OCI-LY1 (cell line): Measurements from ENCODE around the gene LYPD8.

ENCODE experiments used
- H2AFZ ChIP-seq: fragments of 200-600 bp; sonication (generic), shearing (Covaris generic); 2 replicates; pipeline ENCODE4 v1.6.0; 2014; ENCODE audit warnings: antibody characterized with exemption, mild to moderate bottlenecking, low read length
- H3F3A ChIP-seq: fragments of 200-600 bp; sonication (generic), shearing (Covaris generic); 2 replicates; pipeline ENCODE4 v1.6.0; 2014; ENCODE audit warnings: mild to moderate bottlenecking, antibody characterized with exemption, low read length, moderate library complexity; ENCODE audit not compliant: insufficient read depth
- H3K27ac ChIP-seq: fragments of 200-600 bp; sonication (generic); 2 replicates; pipeline ENCODE4 v1.5.1; 2014; ENCODE audit warnings: low read length, mixed run types, mild to moderate bottlenecking, low read depth; ENCODE audit not compliant: poor library complexity, severe bottlenecking
- H3K27me3 ChIP-seq: fragments of 200-600 bp; sonication (generic); 2 replicates; pipeline ENCODE4 v1.6.0; 2014; ENCODE audit warnings: antibody characterized with exemption, mild to moderate bottlenecking, low read length, moderate library complexity; ENCODE audit not compliant: insufficient read depth
- H3K36me3 ChIP-seq: fragments of 200-600 bp; sonication (generic); 2 replicates; pipeline ENCODE4 v1.6.1; 2014; ENCODE audit warnings: mild to moderate bottlenecking, antibody characterized with exemption, low read length, moderate library complexity, mixed read lengths; ENCODE audit not compliant: insufficient read depth
- H3K4me1 ChIP-seq: fragments of 200-600 bp; sonication (generic); 2 replicates; pipeline ENCODE4 v1.5.1; 2014; ENCODE audit warnings: mild to moderate bottlenecking, low read length, moderate library complexity; ENCODE audit not compliant: insufficient read depth, severe bottlenecking
- H3K4me2 ChIP-seq: fragments of 200-600 bp; sonication (generic), shearing (Covaris generic); 2 replicates; pipeline ENCODE4 v1.6.1; 2014; ENCODE audit warnings: low read length
- H3K4me3 ChIP-seq: fragments of 200-600 bp; sonication (generic); 2 replicates; pipeline ENCODE4 v1.5.1; 2014; ENCODE audit warnings: low read length, low read depth, mild to moderate bottlenecking, mixed read lengths; ENCODE audit not compliant: poor library complexity, severe bottlenecking
- H3K79me2 ChIP-seq: fragments of 200-600 bp; shearing (Covaris generic); 2 replicates; pipeline ENCODE4 v1.6.1; 2016; ENCODE audit warnings: mixed run types, low read length, mixed read lengths; ENCODE audit not compliant: insufficient read depth
- H3K9ac ChIP-seq: fragments of 200-600 bp; sonication (generic), shearing (Covaris generic); 2 replicates; pipeline ENCODE4 v1.6.1; 2014; ENCODE audit warnings: mild to moderate bottlenecking, low read length, mixed read lengths
- H3K9me2 ChIP-seq: fragments of 200-600 bp; sonication (generic), shearing (Covaris generic); 2 replicates; pipeline ENCODE4 v1.6.1; 2014; ENCODE audit warnings: low read depth, mild to moderate bottlenecking, low read length, mixed read lengths
- H3K9me3 ChIP-seq: fragments of 200-600 bp; shearing (Covaris generic); 2 replicates; pipeline ENCODE4 v1.6.1; 2014; ENCODE audit warnings: low read length, mixed read lengths
- H4K20me1 ChIP-seq: fragments of 200-600 bp; sonication (generic), shearing (Covaris generic); 2 replicates; pipeline ENCODE4 v1.6.0; 2016; ENCODE audit warnings: mild to moderate bottlenecking, low read length; ENCODE audit not compliant: insufficient read depth
- CTCF ChIP-seq: fragments of 200-600 bp; sonication (generic), shearing (Covaris generic); IDR thresholded peaks from 2 replicates; pipeline ENCODE4 v1.5.1; 2017; ENCODE audit warnings: mild to moderate bottlenecking, antibody characterized with exemption, low read length, moderate library complexity, mixed read lengths
- EZH2 ChIP-seq: fragments of 200-600 bp; sonication (generic), shearing (Covaris generic); IDR thresholded peaks from 2 replicates; pipeline ENCODE4 v1.8.0; 2017; ENCODE audit warnings: borderline replicate concordance, mixed run types, mild to moderate bottlenecking, antibody characterized with exemption, low read length, moderate library complexity, mixed read lengths

LYPD8 gene

GRCh38 chr1:248778906-248779305 is 23.3 kb upstream of the LYPD8 start:
- Histone ChIP-seq H3F3A (no peaks in the 10 kb centered on the region), H3K9me3 (no peaks in the 10 kb centered on the region), H3K4me2 (no peak overlapping the region), H3K79me2 (no peaks in the 10 kb centered on the region), H3K27ac (no peak overlapping the region), H3K9ac (no peak overlapping the region), H3K36me3 (no peaks in the 10 kb centered on the region), H3K4me1 (no peaks in the 10 kb centered on the region), H3K9me2 (no peaks in the 10 kb centered on the region), H3K4me3 (no peak overlapping the region), H4K20me1 (no peaks in the 10 kb centered on the region), H3K27me3 (no peaks in the 10 kb centered on the region; the same call in 1 of the 2 replicates), H2AFZ (no peak overlapping the region)
- TF ChIP-seq CTCF = no peak
- TF ChIP-seq EZH2 = no peak

- H3K9me3 ChIP-seq = no peaks in the 10 kb centered on the region
Observed at GRCh38 chr1:248776991-248777390, 21.4 kb upstream of the LYPD8 start.

GRCh38 chr1:248775441-248775840 is 19.9 kb upstream of the LYPD8 start:
- no peak overlapping the region for H3K4me3 ChIP-seq
- no peak overlapping the region for H2AFZ ChIP-seq
- no peak overlapping the region for H3K9ac ChIP-seq
- no peak overlapping the region for H3K4me2 ChIP-seq
- no peaks in the 10 kb centered on the region for H3K4me1 ChIP-seq
- no peaks in the 10 kb centered on the region for H3K9me2 ChIP-seq
- H3K9me3 ChIP-seq = no peaks in the 10 kb centered on the region
- no peaks in the 10 kb centered on the region for H3F3A ChIP-seq
- no peaks in the 10 kb centered on the region for H4K20me1 ChIP-seq
- no peaks in the 10 kb centered on the region for H3K79me2 ChIP-seq
- no peak overlapping the region for H3K27ac ChIP-seq
- H3K36me3 ChIP-seq = no peaks in the 10 kb centered on the region
- TF ChIP-seq CTCF (no peak), EZH2 (no peak)
- H3K27me3 ChIP-seq = no peaks in the 10 kb centered on the region

More at GRCh38 chr1:248776991-248777390, 21.4 kb upstream of the LYPD8 start:
- Histone ChIP-seq H3K4me3 (no peak overlapping the region), H3K4me1 (no peaks in the 10 kb centered on the region), H3K27ac (no peak overlapping the region), H4K20me1 (no peaks in the 10 kb centered on the region), H3K4me2 (no peak overlapping the region), H3K27me3 (no peaks in the 10 kb centered on the region; the same call in 1 of the 2 replicates), H3K9ac (no peak overlapping the region), H2AFZ (no peak overlapping the region), H3K36me3 (no peaks in the 10 kb centered on the region), H3K79me2 (no peaks in the 10 kb centered on the region), H3K9me2 (no peaks in the 10 kb centered on the region), H3F3A (no peaks in the 10 kb centered on the region)
- TF ChIP-seq EZH2 (no peak), CTCF (no peak)
